Esophagus squamous epithelium (tissue), 4 donors: ENCODE data around the gene BCAR3.

ENCODE experiments used
- POLR2A ChIP-seq, 4 donors: fragments of 450-650 bp; IDR thresholded peaks; one replicate each; pipeline ENCODE4 v1.6.1; 2017; ENCODE audit warnings: antibody characterized with exemption in 4 of 4, mild to moderate bottlenecking in 4 of 4, moderate library complexity in 3 of 4
- TF ChIP-seq, protein P1 (sequence below), 6 experiments: fragments of 450-650 bp in 4 of 6; fragments of 200-600 bp in 2 of 6; sonication (generic) in 2 of 6; IDR thresholded peaks; one replicate each; pipeline ENCODE4 v1.5.1; 2016 to 2019; ENCODE audit warnings: antibody characterized with exemption in 6 of 6, mild to moderate bottlenecking in 4 of 6, moderate library complexity in 4 of 6

- no peak for TF ChIP-seq POLR2A (IDR thresholded peaks at IDR 0.05)
- TF ChIP-seq, protein P1, sequence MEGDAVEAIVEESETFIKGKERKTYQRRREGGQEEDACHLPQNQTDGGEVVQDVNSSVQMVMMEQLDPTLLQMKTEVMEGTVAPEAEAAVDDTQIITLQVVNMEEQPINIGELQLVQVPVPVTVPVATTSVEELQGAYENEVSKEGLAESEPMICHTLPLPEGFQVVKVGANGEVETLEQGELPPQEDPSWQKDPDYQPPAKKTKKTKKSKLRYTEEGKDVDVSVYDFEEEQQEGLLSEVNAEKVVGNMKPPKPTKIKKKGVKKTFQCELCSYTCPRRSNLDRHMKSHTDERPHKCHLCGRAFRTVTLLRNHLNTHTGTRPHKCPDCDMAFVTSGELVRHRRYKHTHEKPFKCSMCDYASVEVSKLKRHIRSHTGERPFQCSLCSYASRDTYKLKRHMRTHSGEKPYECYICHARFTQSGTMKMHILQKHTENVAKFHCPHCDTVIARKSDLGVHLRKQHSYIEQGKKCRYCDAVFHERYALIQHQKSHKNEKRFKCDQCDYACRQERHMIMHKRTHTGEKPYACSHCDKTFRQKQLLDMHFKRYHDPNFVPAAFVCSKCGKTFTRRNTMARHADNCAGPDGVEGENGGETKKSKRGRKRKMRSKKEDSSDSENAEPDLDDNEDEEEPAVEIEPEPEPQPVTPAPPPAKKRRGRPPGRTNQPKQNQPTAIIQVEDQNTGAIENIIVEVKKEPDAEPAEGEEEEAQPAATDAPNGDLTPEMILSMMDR (IDR thresholded peaks at IDR 0.05) = no peak
Measured at GRCh38 chr1:93605812-93606512, 75.7 kb downstream of the BCAR3 start.
